Activated T-cell treated with anti-CD3 and anti-CD28 coated beads for 48 hours (primary cell): ENCODE data around the gene GRHL3.

Source experiments
- DNase-seq: peaks from one replicate; pipeline ENCODE4 v3.0.0-alpha.2; 2020; ENCODE audit warnings: low read depth

GRHL3 gene

DNA sequence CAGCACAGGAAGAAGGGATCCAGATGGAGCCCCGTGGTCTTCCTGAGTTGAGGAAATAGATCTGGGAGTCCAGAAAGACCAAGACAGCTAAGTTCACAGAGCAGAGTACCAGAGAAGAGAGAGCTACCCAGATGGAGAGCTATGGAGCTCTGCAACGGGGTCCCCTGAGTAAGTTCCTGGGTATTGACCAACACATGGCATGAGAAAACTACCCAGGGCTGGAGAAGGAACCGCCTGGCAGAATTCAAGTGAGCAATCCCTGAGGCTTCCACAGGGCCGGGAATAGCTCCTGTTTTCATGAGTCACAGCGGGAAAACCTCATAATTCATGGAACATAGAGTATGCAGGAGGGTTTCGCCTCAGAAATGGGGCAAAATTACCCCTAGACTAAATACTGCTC lies 74.7 kb downstream of the GRHL3 start:
- DNase-seq = no peak

DNA sequence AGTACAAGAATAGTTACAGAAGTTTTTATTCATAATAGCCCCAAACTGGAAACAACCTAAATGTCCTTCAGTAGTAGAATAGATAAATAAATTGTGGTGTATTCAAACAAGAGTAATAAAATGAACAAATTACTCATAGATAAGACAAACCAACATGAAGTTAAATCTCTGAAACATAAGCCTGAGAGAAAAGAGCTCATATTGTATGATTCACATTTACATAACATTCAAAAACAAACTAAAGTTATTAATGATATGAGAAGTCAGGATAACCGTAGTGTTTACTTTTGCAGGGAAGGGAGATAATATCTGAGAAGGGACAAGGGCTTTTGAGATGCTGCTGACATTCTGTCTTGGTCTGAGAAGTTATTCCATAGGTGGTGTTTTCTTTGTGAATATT lies 80.9 kb downstream of the GRHL3 start:
- DNase-seq = no peak

DNA sequence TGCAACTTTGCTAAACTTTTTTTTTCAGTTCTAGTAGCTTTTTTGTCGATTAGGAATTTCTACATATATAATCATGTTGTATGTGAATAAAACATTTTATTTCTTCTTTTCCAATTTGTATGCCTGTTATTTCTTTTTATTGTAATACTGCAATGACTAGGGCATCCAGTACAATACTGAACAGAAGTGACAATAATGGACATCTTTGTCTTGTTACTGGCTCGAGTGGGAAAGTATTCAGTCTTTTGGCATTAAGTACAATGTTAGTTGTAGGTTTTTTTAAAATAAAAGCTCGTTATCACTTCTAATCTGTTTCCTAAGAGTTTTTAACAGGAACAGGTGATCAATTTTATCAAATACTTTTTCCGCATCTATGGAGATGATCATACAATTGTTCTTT lies 84.6 kb downstream of the GRHL3 start:
- no peak for DNase-seq
